Uterus (tissue), 4 donors: Measurements from ENCODE around the gene PPFIBP2. TPM values are rescaled to one million over a fixed set of nuclear protein-coding genes. Genes with fewer than 3 reads are reported as not detected.

ENCODE experiments used
- DNase-seq, 2 donors: peaks; one replicate each; pipeline ENCODE4 v3.0.0-alpha.2; 2019 to 2020
- H3K27ac ChIP-seq, 2 donors: fragments of 200-600 bp; sonication (generic); 1 replicate in 1 of 2; 2 replicates in 1 of 2; pipeline ENCODE4 v1.5.1; 2016 to 2018
- H3K27me3 ChIP-seq, 2 donors: fragments of 200-600 bp; sonication (generic); one replicate each; pipeline ENCODE4 v1.5.1; 2018 to 2019; ENCODE audit warnings: control low read depth in 1 of 2
- H3K36me3 ChIP-seq, 2 donors: fragments of 200-600 bp; sonication (generic); one replicate each; pipeline ENCODE4 v1.5.1; 2019; ENCODE audit warnings: control low read depth in 1 of 2
- H3K4me1 ChIP-seq, 2 donors: fragments of 200-600 bp; sonication (generic); one replicate each; pipeline ENCODE4 v1.5.1; 2018 to 2019; ENCODE audit warnings: control low read depth in 1 of 2
- H3K4me3 ChIP-seq, 2 donors: fragments of 200-600 bp; sonication (generic); 1 replicate in 1 of 2; 2 replicates in 1 of 2; pipeline ENCODE4 v1.5.1; 2018 to 2019; ENCODE audit warnings: mild to moderate bottlenecking in 1 of 2
- H3K9me3 ChIP-seq, 2 donors: fragments of 200-600 bp; sonication (generic); one replicate each; pipeline ENCODE4 v1.5.1; 2019; ENCODE audit warnings: control low read depth in 1 of 2
- CTCF ChIP-seq, 4 experiments: fragments of 200-600 bp in 2 of 4; fragments of 450-650 bp in 2 of 4; sonication (generic) in 2 of 4; IDR thresholded peaks; one replicate each; pipeline ENCODE4 v1.5.1; 2016 to 2019; ENCODE audit warnings: antibody characterized with exemption in 4 of 4, mild to moderate bottlenecking in 2 of 4, moderate library complexity in 1 of 4
- POLR2A ChIP-seq, 2 donors: fragments of 450-650 bp; IDR thresholded peaks; one replicate each; pipeline ENCODE4 v1.6.1; 2016; ENCODE audit warnings: antibody characterized with exemption in 2 of 2, mild to moderate bottlenecking in 1 of 2, moderate library complexity in 1 of 2
- intact Hi-C: fragments of 100-400 bp; cut with DNase I; formaldehyde crosslinking; loops from one replicate; pipeline ENCODE4 v1.15.1; 2023; ENCODE audit warnings: low total_unique reads
- total RNA-seq, 4 donors: library from RNA; depleted of rRNA in 3 of 4; stranded (reverse); fragments of >200 nt in 3 of 4; gene quantifications; one replicate each; pipeline versions ENCODE4 v1.1.0 to v1.2.4, GENCODE V29; 2014 to 2023
- donor health status: DM: yes; HTN: yes; CAD: no.

PPFIBP2 gene
- total RNA-seq, 4 donors from 2014 or later = 2.1 to 36.2 (median 15.2) TPM

- Histone ChIP-seq H3K9me3 (no peaks in the 10 kb centered on the region), H3K4me3 (no peak overlapping the region), H3K27ac (no peak overlapping the region), H3K4me1 (no peaks in the 10 kb centered on the region), H3K27me3 (no peaks in the 10 kb centered on the region), H3K36me3 (no peaks in the 10 kb centered on the region)
- no peak for DNase-seq
- no peak for TF ChIP-seq CTCF (IDR thresholded peaks at IDR 0.05)
- no peak for TF ChIP-seq POLR2A (IDR thresholded peaks at IDR 0.05)
- intact Hi-C loops = no loop called here
Measured at GRCh38 chr11:7630002-7630401, 116.2 kb downstream of the PPFIBP2 start.

GRCh38 chr11:7632211-7632610 lies 118.4 kb downstream of the PPFIBP2 start:
- TF ChIP-seq CTCF (IDR thresholded peaks at IDR 0.05) = no peak
- no peak for TF ChIP-seq POLR2A (IDR thresholded peaks at IDR 0.05)
- Histone ChIP-seq H3K27me3 (no peaks in the 10 kb centered on the region), H3K4me1 (no peaks in the 10 kb centered on the region), H3K4me3 (no peak overlapping the region), H3K36me3 (no peaks in the 10 kb centered on the region), H3K9me3 (no peaks in the 10 kb centered on the region), H3K27ac (no peak overlapping the region)
- intact Hi-C loops = no loop called here
- DNase-seq = no peak

- H3K27ac ChIP-seq = no peak overlapping the region
- H3K4me1 ChIP-seq = no peaks in the 10 kb centered on the region
- no peak for TF ChIP-seq CTCF (IDR thresholded peaks at IDR 0.05)
- no peak for TF ChIP-seq POLR2A (IDR thresholded peaks at IDR 0.05)
- no peaks in the 10 kb centered on the region for H3K36me3 ChIP-seq
- DNase-seq = no peak
- no peak overlapping the region for H3K4me3 ChIP-seq
- no peaks in the 10 kb centered on the region for H3K27me3 ChIP-seq
- no peaks in the 10 kb centered on the region for H3K9me3 ChIP-seq
- intact Hi-C loops = no loop called here
Measured at GRCh38 chr11:7635137-7635536, 121.3 kb downstream of the PPFIBP2 start.

- Histone ChIP-seq H3K27me3 (no peaks in the 10 kb centered on the region), H3K36me3 (no peaks in the 10 kb centered on the region), H3K27ac (no peak overlapping the region), H3K4me3 (no peak overlapping the region), H3K4me1 (no peaks in the 10 kb centered on the region), H3K9me3 (no peaks in the 10 kb centered on the region)
- no peak for TF ChIP-seq CTCF (IDR thresholded peaks at IDR 0.05)
- no peak for TF ChIP-seq POLR2A (IDR thresholded peaks at IDR 0.05)
- intact Hi-C loops = no loop called here
- DNase-seq = no peak
Measured at GRCh38 chr11:7635708-7636107, 121.9 kb downstream of the PPFIBP2 start.

GRCh38 chr11:7636350-7636749 lies 122.6 kb downstream of the PPFIBP2 start:
- Histone ChIP-seq H3K27me3 (no peaks in the 10 kb centered on the region), H3K9me3 (no peaks in the 10 kb centered on the region), H3K4me1 (no peaks in the 10 kb centered on the region), H3K27ac (peak overlapping the region; percentile 74 to 85), H3K4me3 (no peak overlapping the region), H3K36me3 (no peaks in the 10 kb centered on the region)
- DNase-seq = no peak
- intact Hi-C loops = no loop called here
- no peak for TF ChIP-seq CTCF (IDR thresholded peaks at IDR 0.05)
- no peak for TF ChIP-seq POLR2A (IDR thresholded peaks at IDR 0.05)
